GM10248 (cell line): Measurements from ENCODE around the gene TMA7B.

Experiments
- CTCF ChIA-PET: fragments of 300-600 bp; sonication (Branson Sonifier 250); formaldehyde crosslinking; extraction: SDS; loops from one replicate; lab custom pipeline; 2021; ENCODE audit warnings: antibody characterized with exemption; lab: Yijun Ruan, JAX
- POLR2A ChIA-PET: fragments of 350-650 bp; sonication (Branson Sonifier 250); formaldehyde crosslinking; extraction: SDS; loops from one replicate; lab custom pipeline; 2020; ENCODE audit warnings: antibody characterized with exemption; lab: Yijun Ruan, JAX
- DNase-seq: peaks from one replicate; pipeline ENCODE4 v3.0.0; 2012; ENCODE audit errors: extremely low spot score
- TF ChIP-seq, protein P1 (sequence below): IDR thresholded peaks from 2 replicates; pipeline ENCODE4 v1.5.1; 2012; ENCODE audit warnings: mild to moderate bottlenecking, low read depth; ENCODE audit errors: extremely low read depth, missing control alignments, control extremely low read depth

The TMA7B gene

DNA sequence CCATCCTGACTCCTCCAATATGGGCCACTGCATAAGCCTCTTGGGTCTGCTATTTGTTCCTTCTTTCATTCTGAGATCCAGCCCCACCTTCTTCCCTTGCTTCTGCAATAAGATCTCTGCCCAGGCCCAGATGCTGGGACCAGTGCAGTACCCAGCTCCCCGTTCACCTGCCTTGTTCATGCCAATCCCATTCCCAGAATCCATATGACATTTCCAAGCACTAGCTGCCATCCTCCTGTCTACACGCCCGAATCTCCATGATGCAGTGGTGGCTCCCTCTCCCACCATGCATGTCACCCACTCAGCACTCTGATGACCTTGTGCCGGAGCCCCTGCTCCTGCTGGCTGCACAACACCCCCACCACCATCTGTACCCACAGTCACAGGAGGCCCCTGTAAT is 23.1 kb downstream of the TMA7B start:
- no peak for DNase-seq
- TF ChIP-seq, protein P1, sequence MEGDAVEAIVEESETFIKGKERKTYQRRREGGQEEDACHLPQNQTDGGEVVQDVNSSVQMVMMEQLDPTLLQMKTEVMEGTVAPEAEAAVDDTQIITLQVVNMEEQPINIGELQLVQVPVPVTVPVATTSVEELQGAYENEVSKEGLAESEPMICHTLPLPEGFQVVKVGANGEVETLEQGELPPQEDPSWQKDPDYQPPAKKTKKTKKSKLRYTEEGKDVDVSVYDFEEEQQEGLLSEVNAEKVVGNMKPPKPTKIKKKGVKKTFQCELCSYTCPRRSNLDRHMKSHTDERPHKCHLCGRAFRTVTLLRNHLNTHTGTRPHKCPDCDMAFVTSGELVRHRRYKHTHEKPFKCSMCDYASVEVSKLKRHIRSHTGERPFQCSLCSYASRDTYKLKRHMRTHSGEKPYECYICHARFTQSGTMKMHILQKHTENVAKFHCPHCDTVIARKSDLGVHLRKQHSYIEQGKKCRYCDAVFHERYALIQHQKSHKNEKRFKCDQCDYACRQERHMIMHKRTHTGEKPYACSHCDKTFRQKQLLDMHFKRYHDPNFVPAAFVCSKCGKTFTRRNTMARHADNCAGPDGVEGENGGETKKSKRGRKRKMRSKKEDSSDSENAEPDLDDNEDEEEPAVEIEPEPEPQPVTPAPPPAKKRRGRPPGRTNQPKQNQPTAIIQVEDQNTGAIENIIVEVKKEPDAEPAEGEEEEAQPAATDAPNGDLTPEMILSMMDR, result no peak
- CTCF ChIA-PET, result interaction anchor here (1.3 kb wide), 1 partner anchor 449 kb away, joined by 3 read pairs; no protein-coding TSS in a partner anchor
- POLR2A ChIA-PET, result no interaction called here

DNA sequence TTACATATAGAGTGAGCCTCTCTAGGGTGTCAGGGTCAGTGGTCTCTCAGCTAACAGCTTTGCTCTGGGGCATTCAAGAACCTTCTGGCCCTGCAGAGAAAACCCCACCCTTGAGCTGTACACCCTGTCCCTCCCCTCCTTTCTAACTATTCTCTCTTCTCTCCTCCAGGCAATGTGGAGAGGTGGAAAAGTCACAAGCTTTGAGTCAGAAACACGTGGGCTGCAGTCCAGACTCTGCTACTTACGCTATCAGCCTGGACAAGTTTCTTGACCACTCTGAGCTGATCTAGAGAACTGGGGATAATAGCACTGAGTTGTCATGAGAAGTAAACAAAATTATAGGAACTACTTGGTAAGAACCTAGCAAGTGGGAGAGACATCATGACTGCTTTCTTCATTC is 23.8 kb downstream of the TMA7B start:
- no peak for DNase-seq
- ChIA-PET POLR2A (no interaction called here), CTCF (interaction anchor here (1.3 kb wide), 1 partner anchor 449 kb away, joined by 3 read pairs; no protein-coding TSS in a partner anchor)
- TF ChIP-seq, protein P1, result no peak

DNA sequence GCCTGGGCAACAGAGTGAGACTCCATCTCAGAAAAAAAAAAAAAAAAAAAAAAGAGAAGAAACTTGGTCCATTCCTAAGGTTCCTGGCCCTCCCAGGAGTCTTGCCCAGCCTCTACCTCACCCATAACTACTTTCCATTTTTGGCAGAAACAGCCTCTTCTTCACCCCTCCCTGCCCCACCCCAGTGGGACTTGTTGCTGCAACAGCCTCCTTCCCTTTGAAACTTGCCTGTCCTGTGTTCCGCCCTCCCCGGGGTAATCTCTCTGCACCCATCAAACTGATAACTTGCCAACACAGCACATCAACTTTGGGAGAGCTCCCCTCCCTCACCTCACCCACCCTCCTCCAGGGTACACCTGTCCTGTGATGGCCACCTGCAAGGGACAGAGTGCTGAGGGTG is 24.5 kb downstream of the TMA7B start:
- ChIA-PET CTCF (interaction anchor here (1.3 kb wide), 1 partner anchor 450 kb away, joined by 3 read pairs; no protein-coding TSS in a partner anchor), POLR2A (no interaction called here)
- no peak for DNase-seq
- TF ChIP-seq, protein P1, result no peak

DNA sequence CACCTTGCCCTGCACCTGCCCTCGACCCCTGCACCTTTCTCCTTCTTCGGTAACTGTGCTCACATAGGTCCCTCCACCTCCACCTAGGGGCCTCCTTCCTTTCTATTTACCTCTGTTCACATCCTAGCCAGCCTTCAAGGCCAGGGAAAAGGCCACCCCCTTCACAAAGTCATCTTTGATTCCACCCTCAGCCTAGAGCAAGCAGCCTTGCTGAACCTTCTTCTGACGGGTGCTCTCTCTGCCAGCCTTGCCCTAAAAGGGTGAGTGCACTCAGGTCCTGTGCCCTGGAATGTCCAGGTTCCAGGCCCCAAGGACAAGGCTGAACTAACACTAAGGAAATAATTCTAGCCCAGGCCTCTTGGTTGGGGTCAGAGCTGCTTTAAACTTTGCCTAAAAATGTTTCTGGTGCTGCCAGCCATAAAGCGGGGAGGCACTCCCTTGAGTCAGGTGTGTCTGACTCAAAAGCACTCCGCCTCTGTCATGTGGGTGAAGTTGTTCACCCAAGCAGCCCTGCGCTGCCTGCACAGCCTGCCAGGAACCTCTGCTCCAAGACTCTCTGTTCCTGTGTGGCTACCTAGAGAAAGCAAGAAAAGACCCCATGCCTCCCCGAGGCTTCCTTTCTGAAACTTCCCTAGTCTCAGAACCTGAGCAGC is 25.3 kb downstream of the TMA7B start:
- CTCF ChIA-PET, result interaction anchor here (1.6 kb wide), 1 partner anchor 40 kb away, joined by 4 read pairs; no protein-coding TSS in a partner anchor
- TF ChIP-seq, protein P1, result no peak
- POLR2A ChIA-PET, result no interaction called here
- DNase-seq, result no peak

DNA sequence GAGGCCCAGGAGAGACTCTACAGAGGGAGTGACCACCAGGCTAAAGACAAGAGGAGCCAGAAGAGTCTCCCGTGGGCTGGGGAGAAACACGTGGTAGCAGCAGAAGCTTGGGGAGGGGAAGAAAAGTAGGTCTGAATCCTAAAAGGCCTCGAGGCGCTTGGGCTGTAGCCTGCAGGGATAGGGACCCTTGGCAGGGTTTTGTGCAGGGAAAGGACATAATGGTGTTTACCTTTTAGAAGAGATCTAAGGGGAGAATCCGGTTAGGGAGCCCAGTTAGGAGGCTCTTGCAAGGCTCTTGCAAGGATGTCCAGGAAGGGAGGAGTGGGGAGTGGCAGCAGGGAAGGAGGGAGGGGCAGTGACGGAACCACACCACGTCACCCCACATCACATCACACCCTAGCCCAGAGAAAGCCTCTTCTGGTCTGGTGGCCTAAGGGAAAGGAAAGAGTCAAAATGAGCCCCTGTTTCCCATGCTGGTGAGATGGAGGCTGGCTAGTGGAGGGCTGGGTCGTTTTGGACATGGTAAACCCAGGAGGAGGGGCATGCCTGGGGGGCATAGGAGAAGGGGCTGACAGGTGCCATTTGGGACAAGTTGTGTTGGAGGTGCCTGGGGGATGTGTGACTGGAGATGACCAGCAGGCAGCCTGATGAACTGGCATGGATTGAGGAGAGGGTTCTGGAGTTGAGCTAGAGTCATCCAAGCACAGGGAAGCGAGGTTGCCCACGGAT is 28.4 kb downstream of the TMA7B start:
- TF ChIP-seq, protein P1, result no peak
- POLR2A ChIA-PET, result no interaction called here
- no peak for DNase-seq
- CTCF ChIA-PET, result no interaction called here

DNA sequence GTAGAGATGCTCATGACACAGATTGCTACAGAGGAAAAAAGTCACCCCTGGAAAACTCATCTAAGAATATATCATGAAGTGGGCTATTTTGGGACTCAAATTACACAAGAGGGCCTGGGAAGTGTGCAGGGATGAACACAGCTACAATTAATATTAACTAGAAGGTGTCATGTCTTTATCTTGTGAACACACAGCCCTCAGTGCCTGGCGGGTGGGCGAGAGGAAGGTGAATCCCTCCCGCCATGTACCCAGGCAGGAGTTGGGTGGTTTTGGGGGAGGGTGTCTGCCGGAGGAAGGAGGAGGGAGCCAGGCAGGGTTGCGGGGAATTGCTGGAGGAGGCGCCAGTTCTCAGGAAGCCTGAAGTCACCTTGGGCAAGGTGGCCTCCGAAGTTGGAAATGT is 29.4 kb downstream of the TMA7B start:
- DNase-seq, result no peak
- CTCF ChIA-PET, result interaction anchor here (1.2 kb wide), 1 partner anchor 318 kb away, joined by 3 read pairs; no protein-coding TSS in a partner anchor
- TF ChIP-seq, protein P1, result no peak
- POLR2A ChIA-PET, result no interaction called here
